ENCODE data around the gene PRRG4.
A peak's percentile ranks its signal among the peaks of the same experiment; 100 is the strongest.
"Not testable (repeated sequence)": the region's sequence is repeated elsewhere in the genome, so short reads cannot be mapped to it uniquely, and the experiment has no call there.

The PRRG4 gene

DNA sequence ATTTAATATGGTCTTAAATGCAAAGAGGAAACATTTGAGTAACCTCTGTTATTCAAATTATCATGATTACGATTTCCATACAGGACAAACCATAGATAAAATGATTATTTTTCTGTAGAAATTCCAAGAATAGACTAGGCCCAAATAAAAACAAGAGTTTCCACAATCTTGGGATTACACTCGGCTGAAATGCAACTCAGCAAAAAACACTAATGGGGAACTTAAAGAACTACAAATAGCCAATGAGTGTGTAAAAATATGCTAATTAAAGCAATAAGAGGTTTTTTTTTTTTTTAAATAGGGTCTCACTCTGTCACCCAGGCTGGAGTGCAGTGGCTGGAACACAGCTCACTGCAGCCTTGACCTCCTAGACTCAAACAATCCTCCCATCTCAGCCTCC is 10.5 kb upstream of the PRRG4 start:
- H3K36me3 Mint-ChIP-seq (ENCODE audit: low read depth): no peaks in the 10 kb centered on the region
- no peak overlapping the region for H3K27ac Mint-ChIP-seq
- intact Hi-C loops (cut with micrococcal nuclease): no loop called here
- H3K27me3 Mint-ChIP-seq: no peaks in the 10 kb centered on the region
- H3K9me3 Mint-ChIP-seq: no peaks in the 10 kb centered on the region
- peaks cover 27% of the 10 kb centered on the region for H3K4me1 Mint-ChIP-seq (ENCODE audit: low read depth)
- no peak overlapping the region for H3K4me3 Mint-ChIP-seq

GRCh38 chr11:32820497-32820896 is 9.2 kb upstream of the PRRG4 start:
- no peaks in the 10 kb centered on the region for H3K9me3 Mint-ChIP-seq
- H3K4me3 Mint-ChIP-seq: no peak overlapping the region
- H3K27ac Mint-ChIP-seq: no peak overlapping the region
- H3K36me3 Mint-ChIP-seq (ENCODE audit: low read depth): no peaks in the 10 kb centered on the region
- H3K4me1 Mint-ChIP-seq (ENCODE audit: low read depth): peaks cover 27% of the 10 kb centered on the region
- intact Hi-C loops (cut with micrococcal nuclease): no loop called here
- no peaks in the 10 kb centered on the region for H3K27me3 Mint-ChIP-seq

DNA sequence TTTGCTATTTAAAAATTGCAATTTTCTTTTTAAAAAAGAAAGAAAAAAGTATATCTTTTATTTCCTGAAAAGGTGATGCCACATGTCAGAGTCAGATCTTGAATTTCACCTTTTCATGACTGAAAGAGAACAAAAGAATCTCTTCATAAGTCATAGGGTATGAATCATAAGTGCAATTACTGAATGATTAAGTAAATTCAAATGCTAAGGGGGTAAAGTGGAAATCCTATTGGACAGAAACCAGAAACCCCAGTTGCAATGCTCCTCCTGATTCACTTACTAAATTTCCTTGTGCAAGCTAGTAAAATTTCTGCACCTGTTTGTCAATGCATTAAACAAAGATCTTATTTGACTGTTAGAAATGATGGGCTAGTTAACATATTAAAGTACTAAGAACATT is 8.2 kb upstream of the PRRG4 start:
- peaks cover 27% of the 10 kb centered on the region for H3K4me1 Mint-ChIP-seq (ENCODE audit: low read depth)
- H3K27ac Mint-ChIP-seq: peak overlapping the region; percentile 66
- intact Hi-C loops (cut with micrococcal nuclease): no loop called here
- no peaks in the 10 kb centered on the region for H3K27me3 Mint-ChIP-seq
- H3K4me3 Mint-ChIP-seq: no peak overlapping the region
- H3K9me3 Mint-ChIP-seq: no peaks in the 10 kb centered on the region
- no peaks in the 10 kb centered on the region for H3K36me3 Mint-ChIP-seq (ENCODE audit: low read depth)

DNA sequence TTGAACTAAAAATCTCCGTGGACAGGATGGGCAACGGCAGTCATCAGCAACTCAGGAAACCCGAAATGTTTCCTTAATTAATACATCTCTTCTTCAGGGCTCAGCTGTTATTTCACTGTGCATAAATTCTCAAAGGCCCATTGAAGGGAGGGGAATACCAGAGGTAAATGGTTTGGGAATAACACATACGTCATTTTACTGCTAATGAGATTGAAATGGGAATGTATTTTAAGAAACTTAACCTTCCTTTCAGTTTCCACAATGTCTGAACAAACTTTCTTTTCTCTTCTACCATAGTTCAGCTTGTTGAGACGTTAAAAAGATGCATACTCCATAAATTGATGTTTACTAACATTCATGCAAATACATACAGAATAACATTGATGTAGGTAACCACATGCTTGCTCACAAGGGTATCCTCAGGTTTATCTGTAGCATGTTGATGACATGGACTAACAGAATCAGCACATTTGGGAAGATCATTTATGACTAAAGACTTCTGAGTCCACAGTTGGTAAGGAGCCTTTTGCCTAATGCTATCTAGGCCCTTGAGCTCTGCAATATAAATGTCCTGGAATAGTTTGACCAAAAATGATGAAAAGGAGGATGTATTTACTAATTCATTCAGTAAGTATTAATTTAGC is 7.7 kb upstream of the PRRG4 start:
- no peaks in the 10 kb centered on the region for H3K9me3 Mint-ChIP-seq
- intact Hi-C loops (cut with micrococcal nuclease): no loop called here
- H3K36me3 Mint-ChIP-seq (ENCODE audit: low read depth): no peaks in the 10 kb centered on the region
- H3K4me3 Mint-ChIP-seq: no peak overlapping the region
- H3K4me1 Mint-ChIP-seq (ENCODE audit: low read depth): peaks cover 27% of the 10 kb centered on the region
- H3K27ac Mint-ChIP-seq: peak overlapping the region; percentile 66
- H3K27me3 Mint-ChIP-seq: no peaks in the 10 kb centered on the region

DNA sequence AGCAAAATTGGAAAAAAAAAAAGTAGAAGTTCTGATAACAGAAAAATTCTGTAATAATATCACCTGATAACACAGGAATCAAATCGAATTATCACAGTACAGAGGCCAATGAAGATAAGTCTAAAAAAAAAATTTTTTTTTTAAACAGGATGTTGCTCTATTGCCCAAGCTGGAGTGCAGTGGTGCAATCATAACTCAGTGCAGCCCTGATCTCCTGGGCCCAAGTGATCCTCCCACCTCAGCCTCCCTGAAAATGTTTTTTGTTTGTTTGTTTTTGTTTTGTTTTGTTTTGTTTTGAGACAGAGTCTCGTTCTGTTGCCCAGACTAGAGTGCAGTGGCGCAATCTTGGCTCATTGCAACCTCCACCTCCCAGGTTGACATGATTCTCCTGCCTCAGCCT is 6.1 kb upstream of the PRRG4 start:
- H3K4me3 Mint-ChIP-seq; H3K27ac Mint-ChIP-seq; H3K27me3 Mint-ChIP-seq; intact Hi-C loops (cut with micrococcal nuclease); H3K9me3 Mint-ChIP-seq; H3K36me3 Mint-ChIP-seq (ENCODE audit: low read depth): not testable (repeated sequence)
- H3K4me1 Mint-ChIP-seq (ENCODE audit: low read depth): peaks cover 17% of the 10 kb centered on the region

DNA sequence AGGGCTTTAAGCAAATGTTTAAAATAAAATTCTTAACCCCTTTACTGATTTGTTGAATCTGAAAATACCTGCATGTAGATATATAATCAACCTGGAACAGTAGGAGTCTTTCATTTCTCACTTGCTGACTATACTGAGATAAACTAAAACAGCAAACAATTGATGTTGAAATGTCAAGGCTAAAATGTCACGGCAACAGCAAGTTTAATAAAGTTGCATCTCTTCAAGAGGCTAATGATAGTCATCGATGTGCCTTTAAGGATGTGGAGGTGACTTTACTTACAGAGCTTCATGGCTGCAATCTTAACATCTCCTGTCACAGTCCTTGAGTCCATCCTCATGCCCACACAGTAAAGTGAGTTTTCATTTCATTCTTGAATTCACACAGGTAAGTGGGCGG is 3.6 kb upstream of the PRRG4 start:
- Mint-ChIP-seq H3K27ac (no peak overlapping the region), H3K27me3 (no peaks in the 10 kb centered on the region), H3K4me1 (ENCODE audit: low read depth) (peaks cover 33% of the 10 kb centered on the region), H3K4me3 (no peak overlapping the region), H3K36me3 (ENCODE audit: low read depth) (peaks cover 2% of the 10 kb centered on the region), H3K9me3 (no peaks in the 10 kb centered on the region)
- intact Hi-C loops (cut with micrococcal nuclease): no loop called here

DNA sequence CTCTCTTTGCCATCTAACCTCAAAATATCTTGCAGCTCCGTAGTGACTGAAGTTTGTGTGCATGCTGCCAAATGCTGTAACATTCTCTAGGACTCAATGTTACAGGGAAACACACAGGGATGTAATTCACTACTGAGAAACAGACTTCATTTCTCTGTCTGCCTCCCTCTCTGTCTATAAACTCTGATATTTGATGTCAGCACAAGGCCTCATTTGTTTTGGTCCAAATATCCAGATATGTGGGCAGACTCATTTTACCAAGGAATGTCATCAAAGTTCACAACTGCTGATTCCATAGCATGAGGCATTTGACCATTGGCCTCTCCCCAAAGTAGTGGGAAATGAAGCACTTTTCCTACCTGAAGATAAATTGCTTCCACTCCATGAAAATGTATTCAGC is 2.5 kb upstream of the PRRG4 start:
- H3K4me1 Mint-ChIP-seq (ENCODE audit: low read depth): peaks cover 31% of the 10 kb centered on the region
- H3K27ac Mint-ChIP-seq: no peak overlapping the region
- H3K27me3 Mint-ChIP-seq: no peaks in the 10 kb centered on the region
- H3K4me3 Mint-ChIP-seq: no peak overlapping the region
- H3K9me3 Mint-ChIP-seq: no peaks in the 10 kb centered on the region
- intact Hi-C loops (cut with micrococcal nuclease): no loop called here
- peaks cover 10% of the 10 kb centered on the region for H3K36me3 Mint-ChIP-seq (ENCODE audit: low read depth)

DNA sequence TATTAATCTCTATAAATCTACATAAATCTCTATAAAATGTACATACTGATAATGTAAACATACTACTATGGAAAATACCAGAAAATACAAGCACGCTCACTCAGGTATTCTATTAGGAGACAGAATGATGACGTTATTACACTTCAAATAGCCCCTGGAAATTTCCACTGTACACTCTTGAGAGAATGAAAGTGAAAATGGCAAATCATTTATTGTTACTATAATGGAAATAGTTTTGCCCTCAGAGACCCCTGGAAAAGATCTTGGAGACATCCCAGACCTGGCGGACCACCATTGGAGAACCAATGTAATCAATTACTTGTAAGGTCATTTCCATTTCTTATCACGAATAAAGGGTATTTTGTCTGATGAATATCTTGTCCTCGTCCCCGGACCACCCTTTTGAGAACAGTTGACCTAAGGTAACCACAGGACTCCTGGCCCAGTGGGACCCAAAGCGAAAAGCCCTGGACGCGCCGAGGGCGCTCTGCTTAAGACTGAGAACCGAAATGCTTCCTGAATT is 509 bp upstream of the PRRG4 start:
- no peaks in the 10 kb centered on the region for H3K9me3 Mint-ChIP-seq
- H3K27ac Mint-ChIP-seq: peak overlapping the region; percentile 89
- peak overlapping the region; percentile 83 for H3K4me3 Mint-ChIP-seq
- H3K27me3 Mint-ChIP-seq: no peaks in the 10 kb centered on the region
- H3K4me1 Mint-ChIP-seq (ENCODE audit: low read depth): peaks cover 36% of the 10 kb centered on the region
- intact Hi-C loops (cut with micrococcal nuclease): no loop called here
- H3K36me3 Mint-ChIP-seq (ENCODE audit: low read depth): peaks cover 24% of the 10 kb centered on the region

DNA sequence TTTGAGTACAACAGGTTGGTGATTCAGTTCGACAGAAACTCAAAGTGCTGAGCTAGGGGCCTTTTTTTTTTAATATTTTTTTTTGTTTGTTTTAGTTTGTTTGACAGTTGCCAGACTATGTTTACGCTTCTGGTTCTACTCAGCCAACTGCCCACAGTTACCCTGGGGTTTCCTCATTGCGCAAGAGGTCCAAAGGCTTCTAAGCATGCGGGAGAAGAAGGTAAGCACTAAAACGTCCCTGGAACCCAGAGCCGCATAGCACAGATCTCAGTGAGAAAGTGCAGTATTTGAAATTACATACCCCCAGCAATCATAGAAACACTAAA is 649 bp downstream of the PRRG4 start:
- peak overlapping the region; percentile 89 for H3K27ac Mint-ChIP-seq
- H3K4me3 Mint-ChIP-seq: peak overlapping the region; percentile 83
- H3K27me3 Mint-ChIP-seq: no peaks in the 10 kb centered on the region
- no peaks in the 10 kb centered on the region for H3K9me3 Mint-ChIP-seq
- intact Hi-C loops (cut with micrococcal nuclease): loop anchor here (5.0 kb wide), 1 partner anchor 62 kb away; the partner anchor contains the start of gene QSER1
- H3K36me3 Mint-ChIP-seq (ENCODE audit: low read depth): peaks cover 30% of the 10 kb centered on the region
- H3K4me1 Mint-ChIP-seq (ENCODE audit: low read depth): peaks cover 36% of the 10 kb centered on the region

GRCh38 chr11:32830796-32831195 is 1.1 kb downstream of the PRRG4 start:
- Mint-ChIP-seq H3K27me3 (no peaks in the 10 kb centered on the region), H3K27ac (peak overlapping the region; percentile 89), H3K36me3 (ENCODE audit: low read depth) (peaks cover 30% of the 10 kb centered on the region), H3K9me3 (no peaks in the 10 kb centered on the region), H3K4me3 (peak overlapping the region; percentile 83), H3K4me1 (ENCODE audit: low read depth) (peaks cover 36% of the 10 kb centered on the region)
- intact Hi-C loops (cut with micrococcal nuclease): loop anchor here (5.0 kb wide), 1 partner anchor 62 kb away; the partner anchor contains the start of gene QSER1

DNA sequence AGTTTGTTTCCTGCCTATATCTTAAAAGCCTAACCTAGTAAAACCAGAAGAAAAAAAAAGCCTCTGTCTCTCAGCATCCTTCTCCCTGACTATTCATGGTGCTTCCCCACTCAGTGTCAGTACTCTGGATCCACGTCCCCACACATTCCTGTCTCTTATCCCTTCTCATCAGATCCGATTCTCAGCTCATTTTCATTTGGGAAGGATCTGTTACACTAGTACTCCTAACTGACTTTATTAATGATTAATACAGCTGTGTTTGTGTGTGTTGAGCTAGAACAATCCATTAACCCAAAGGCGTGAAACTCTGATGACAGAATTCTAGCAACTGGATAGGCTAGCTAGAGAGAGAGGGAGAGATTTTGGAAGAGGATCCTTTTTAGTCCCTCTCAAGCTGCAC is 1.5 kb downstream of the PRRG4 start:
- intact Hi-C loops (cut with micrococcal nuclease): loop anchor here (5.0 kb wide), 1 partner anchor 61 kb away; the partner anchor contains the start of gene QSER1
- no peak overlapping the region for H3K27ac Mint-ChIP-seq
- H3K4me3 Mint-ChIP-seq: peak overlapping the region; percentile 83
- peaks cover 30% of the 10 kb centered on the region for H3K36me3 Mint-ChIP-seq (ENCODE audit: low read depth)
- no peaks in the 10 kb centered on the region for H3K27me3 Mint-ChIP-seq
- no peaks in the 10 kb centered on the region for H3K9me3 Mint-ChIP-seq
- H3K4me1 Mint-ChIP-seq (ENCODE audit: low read depth): peaks cover 36% of the 10 kb centered on the region

- Mint-ChIP-seq H3K9me3 (no peaks in the 10 kb centered on the region), H3K27me3 (no peaks in the 10 kb centered on the region), H3K27ac (peak overlapping the region; percentile 10), H3K4me1 (ENCODE audit: low read depth) (peaks cover 38% of the 10 kb centered on the region), H3K36me3 (ENCODE audit: low read depth) (peaks cover 42% of the 10 kb centered on the region), H3K4me3 (no peak overlapping the region)
- intact Hi-C loops (cut with micrococcal nuclease): loop anchor here (5.0 kb wide), 1 partner anchor 58 kb away; the partner anchor contains the start of gene QSER1
These were observed 4.2 kb downstream of the PRRG4 start for GRCh38 chr11:32833921-32834320.

- peaks cover 52% of the 10 kb centered on the region for H3K36me3 Mint-ChIP-seq (ENCODE audit: low read depth)
- no peaks in the 10 kb centered on the region for H3K9me3 Mint-ChIP-seq
- intact Hi-C loops (cut with micrococcal nuclease): no loop called here
- H3K4me1 Mint-ChIP-seq (ENCODE audit: low read depth): peaks cover 28% of the 10 kb centered on the region
- H3K27me3 Mint-ChIP-seq: no peaks in the 10 kb centered on the region
- no peak overlapping the region for H3K27ac Mint-ChIP-seq
- H3K4me3 Mint-ChIP-seq: no peak overlapping the region
These were observed 7.2 kb downstream of the PRRG4 start for GRCh38 chr11:32836946-32837345.

GRCh38 chr11:32838505-32839274 is 9.0 kb downstream of the PRRG4 start:
- peaks cover 24% of the 10 kb centered on the region for H3K4me1 Mint-ChIP-seq (ENCODE audit: low read depth)
- intact Hi-C loops (cut with micrococcal nuclease): no loop called here
- no peaks in the 10 kb centered on the region for H3K9me3 Mint-ChIP-seq
- H3K27me3 Mint-ChIP-seq: no peaks in the 10 kb centered on the region
- H3K36me3 Mint-ChIP-seq (ENCODE audit: low read depth): peaks cover 43% of the 10 kb centered on the region
- H3K4me3 Mint-ChIP-seq: no peak overlapping the region
- no peak overlapping the region for H3K27ac Mint-ChIP-seq
